ENCODE results near the gene PRR7. TPM values are rescaled to one million over a fixed set of nuclear protein-coding genes. Genes with fewer than 3 reads are reported as not detected.

The PRR7 gene
- total and polyA plus RNA-seq, 4 donors = 0.17 to 1.4 (median 0.49) TPM

GRCh38 chr5:177468685-177469628, 22.3 kb downstream of the PRR7 start:
- Histone ChIP-seq H3K27me3 (ENCODE audit: control insufficient read depth in 4 of 4, insufficient read depth in 4 of 4, low read length in 3 of 4) (no peaks in the 10 kb centered on the region), H3K4me1 (ENCODE audit: control insufficient read depth in 4 of 4, insufficient read depth in 4 of 4, low read length in 3 of 4) (peaks cover 0 to 6% (median 3%) of the 10 kb centered on the region in 4 donors), H3K4me3 (ENCODE audit: low read depth in 1 of 3, low read length in 3 of 3) (no peak overlapping the region), H3K9ac (ENCODE audit: low read depth in 1 of 2, low read length in 2 of 2) (no peak overlapping the region), H3K27ac (ENCODE audit: low read depth in 1 of 2, low read length in 2 of 2) (no peak overlapping the region), H3K9me3 (ENCODE audit: control insufficient read depth in 4 of 4, low read length in 3 of 4) (no peaks in the 10 kb centered on the region), H3K36me3 (ENCODE audit: control insufficient read depth in 4 of 4, insufficient read depth in 3 of 4, low read depth in 1 of 4, low read length in 3 of 4) (no peaks in the 10 kb centered on the region)
- TF ChIP-seq MAX (IDR thresholded peaks at IDR 0.05) = no peak
- TF ChIP-seq RAD21 (IDR thresholded peaks at IDR 0.05) = no peak
- TF ChIP-seq GABPA (IDR thresholded peaks at IDR 0.05 in 1 of 2, conservative IDR thresholded peaks at IDR 0.05 in 1 of 2) = no peak
- no peak for TF ChIP-seq JUND (IDR thresholded peaks at IDR 0.05)
- TF ChIP-seq ZBTB33 (IDR thresholded peaks at IDR 0.05) = no peak
- TF ChIP-seq NR2F2 (IDR thresholded peaks at IDR 0.05) = no peak
- no peak for TF ChIP-seq REST (IDR thresholded peaks at IDR 0.05)
- no peak for TF ChIP-seq HNF4G (IDR thresholded peaks at IDR 0.05)
- TF ChIP-seq EGR1 (IDR thresholded peaks at IDR 0.05; ENCODE audit: low read depth in 2 of 2) = no peak
- no peak for TF ChIP-seq SP1 (IDR thresholded peaks at IDR 0.05)
- no peak for TF ChIP-seq YY1 (IDR thresholded peaks at IDR 0.05)
- TF ChIP-seq FOXA2 (IDR thresholded peaks at IDR 0.05) = no peak
- TF ChIP-seq FOXA1 (IDR thresholded peaks at IDR 0.05) = no peak
- TF ChIP-seq ATF3 (IDR thresholded peaks at IDR 0.05) = no peak
- TF ChIP-seq CTCF (IDR thresholded peaks at IDR 0.05; ENCODE audit: low read depth, low read length, missing input control) = no peak
- 77% methylated on average over 25 of the region's 25 CpGs for WGBS
- DNase-seq (ENCODE audit: low spot score) = no peak

Measured in liver (tissue), 9 donors.